B cell (primary cell): ENCODE data around the gene IP6K2.

Experiments used
- CTCF ChIP-seq: fragments of 200-600 bp; IDR thresholded peaks from one replicate; pipeline ENCODE4 v1.8.0; 2022; ENCODE audit warnings: antibody characterized with exemption, mild to moderate bottlenecking
- EZH2 ChIP-seq: IDR thresholded peaks from 2 replicates; pipeline ENCODE4 v1.6.1; 2012; ENCODE audit warnings: borderline replicate concordance, low read depth, mild to moderate bottlenecking, moderate library complexity, low read length; ENCODE audit not compliant: insufficient read depth, poor library complexity, severe bottlenecking

- TF ChIP-seq CTCF (no peak), EZH2 (no peak)
These were observed 45.8 kb upstream of the IP6K2 start for GRCh38 chr3:48762816-48763215.
